Thyroid gland (tissue), 4 donors: ENCODE data around the gene ADAMTS15. TPM values are rescaled to one million over a fixed set of nuclear protein-coding genes. Genes with fewer than 3 reads are reported as not detected.

Experiments used
- DNase-seq, 2 donors: peaks; one replicate each; pipeline ENCODE4 v3.0.0-alpha.2; 2019
- H3K27ac ChIP-seq, 3 donors: fragments of 200-600 bp; sonication (generic); 1 replicate in 2 of 3; 2 replicates in 1 of 3; pipeline ENCODE4 v1.5.1; 2016 to 2019; ENCODE audit warnings: mild to moderate bottlenecking in 1 of 3, moderate library complexity in 1 of 3
- H3K27me3 ChIP-seq: fragments of 200-600 bp; sonication (generic); one replicate; pipeline ENCODE4 v1.5.1; 2019
- H3K36me3 ChIP-seq, 2 donors: fragments of 200-600 bp; sonication (generic); one replicate each; pipeline ENCODE4 v1.5.1; 2016 to 2019
- H3K4me1 ChIP-seq, 2 donors: fragments of 200-600 bp; sonication (generic); one replicate each; pipeline ENCODE4 v1.5.1; 2017 to 2019
- H3K4me3 ChIP-seq, 3 donors: fragments of 200-600 bp; sonication (generic); replicated peaks in 1 of 3; 1 replicate in 2 of 3; 2 replicates in 1 of 3; pipeline ENCODE4 v1.5.1; 2016; ENCODE audit warnings: mild to moderate bottlenecking in 1 of 3
- H3K9me3 ChIP-seq: fragments of 200-600 bp; sonication (generic); one replicate; pipeline ENCODE4 v1.5.1; 2017
- CTCF ChIP-seq, 6 experiments: fragments of 200-600 bp in 3 of 6; fragments of 450-650 bp in 3 of 6; sonication (generic) in 3 of 6; IDR thresholded peaks; one replicate each; pipeline ENCODE4 v1.5.1; 2016 to 2019; ENCODE audit warnings: antibody characterized with exemption in 6 of 6, mild to moderate bottlenecking in 2 of 6, inconsistent platforms in 1 of 6, moderate library complexity in 1 of 6
- POLR2A ChIP-seq, 2 donors: fragments of 450-650 bp; IDR thresholded peaks; one replicate each; pipeline ENCODE4 v1.6.1; 2017; ENCODE audit warnings: antibody characterized with exemption in 2 of 2, mild to moderate bottlenecking in 2 of 2, moderate library complexity in 1 of 2
- WGBS, 2 donors: methylation state at CpG; one replicate each; pipeline ENCODE4 v1.1.5; 2017; 5-methylcytosine and 5-hydroxymethylcytosine counted together
- intact Hi-C: fragments of 100-400 bp; cut with DNase I; formaldehyde crosslinking; loops from one replicate; pipeline ENCODE4 v1.15.1; 2023
- total RNA-seq, 4 donors: library from RNA; depleted of rRNA; stranded (reverse); fragments of >200 nt; gene quantifications; one replicate each; pipeline ENCODE4 v1.2.3, GENCODE V29; 2016

Gene ADAMTS15
- total RNA-seq, 4 donors from 2014 or later = 11.2 to 29.2 (median 23.5) TPM

GRCh38 chr11:130467116-130467900, 18.9 kb downstream of the ADAMTS15 start:
- DNase-seq = no peak
- WGBS, 2 donors = 90 to 91% methylated on average over 10 of the region's 10 CpGs
- intact Hi-C loops = no loop called here
- Histone ChIP-seq H3K36me3 (peaks cover 50 to 58% of the 10 kb centered on the region in 2 donors), H3K27me3 (no peaks in the 10 kb centered on the region), H3K4me3 (no peak overlapping the region), H3K4me1 (no peaks in the 10 kb centered on the region), H3K27ac (no peak overlapping the region), H3K9me3 (no peaks in the 10 kb centered on the region)
- no peak for TF ChIP-seq POLR2A (IDR thresholded peaks at IDR 0.05)
- TF ChIP-seq CTCF (IDR thresholded peaks at IDR 0.05) = no peak

- DNase-seq = no peak
- intact Hi-C loops = no loop called here
- 92 to 100% methylated on average over 6 of the region's 6 CpGs for WGBS, 2 donors
Measured at GRCh38 chr11:130469181-130469580, 20.7 kb downstream of the ADAMTS15 start.

GRCh38 chr11:130470832-130471706, 22.6 kb downstream of the ADAMTS15 start:
- intact Hi-C loops = no loop called here
- Histone ChIP-seq H3K4me3 (no peak overlapping the region), H3K27me3 (no peaks in the 10 kb centered on the region), H3K4me1 (peaks cover 0 to 5% of the 10 kb centered on the region in 2 donors), H3K27ac (no peak overlapping the region), H3K36me3 (peaks cover 39 to 48% of the 10 kb centered on the region in 2 donors), H3K9me3 (no peaks in the 10 kb centered on the region)
- no peak for DNase-seq
- 92 to 93% methylated on average over 20 of the region's 20 CpGs for WGBS, 2 donors
- TF ChIP-seq CTCF (IDR thresholded peaks at IDR 0.05) (no peak), POLR2A (IDR thresholded peaks at IDR 0.05) (no peak)

More at GRCh38 chr11:130469181-130469580, 20.7 kb downstream of the ADAMTS15 start:
- H3K36me3 ChIP-seq = peaks cover 53 to 59% of the 10 kb centered on the region in 2 donors
- TF ChIP-seq CTCF (IDR thresholded peaks at IDR 0.05) (no peak), POLR2A (IDR thresholded peaks at IDR 0.05) (no peak)
- no peaks in the 10 kb centered on the region for H3K4me1 ChIP-seq
- no peak overlapping the region for H3K4me3 ChIP-seq
- no peak overlapping the region for H3K27ac ChIP-seq
- no peaks in the 10 kb centered on the region for H3K9me3 ChIP-seq
- H3K27me3 ChIP-seq = no peaks in the 10 kb centered on the region

GRCh38 chr11:130471731-130472433, 23.4 kb downstream of the ADAMTS15 start:
- Histone ChIP-seq H3K4me1 (peaks cover 2 to 13% of the 10 kb centered on the region in 2 donors), H3K27ac (no peak overlapping the region), H3K9me3 (no peaks in the 10 kb centered on the region), H3K36me3 (peaks cover 39 to 48% of the 10 kb centered on the region in 2 donors), H3K4me3 (no peak overlapping the region), H3K27me3 (no peaks in the 10 kb centered on the region)
- TF ChIP-seq POLR2A (IDR thresholded peaks at IDR 0.05) (no peak), CTCF (IDR thresholded peaks at IDR 0.05) (no peak)
- WGBS, 2 donors = 88 to 95% methylated on average over 7 to 11 of the region's 11 CpGs
- DNase-seq = no peak
- intact Hi-C loops = no loop called here
